ENCODE results near the gene FBLN5. TPM values are rescaled to one million over a fixed set of nuclear protein-coding genes. Genes with fewer than 3 reads are reported as not detected.

The FBLN5 gene
- total RNA-seq, 4 donors from 2014 or later: 26.3 to 128 (median 44.5) TPM

GRCh38 chr14:91835197-91835919 lies 112.1 kb downstream of the FBLN5 start:
- 7 to 8% methylated on average over 19 of the region's 19 CpGs for WGBS, 2 donors
- TF ChIP-seq POLR2A (IDR thresholded peaks at IDR 0.05) (no peak), CTCF (IDR thresholded peaks at IDR 0.05) (no peak)
- no peak for DNase-seq (ENCODE audit: low spot score in 2 of 2)
- intact Hi-C loops (cut with DNase I; ENCODE audit: low total_unique reads): no loop called here
- H3K4me3 ChIP-seq (ENCODE audit: low read depth, poor library complexity, severe bottlenecking): peak overlapping the region; percentile 51

GRCh38 chr14:91834571-91834970 lies 112.9 kb downstream of the FBLN5 start:
- WGBS, 2 donors: 71 to 72% methylated on average over 2 of the region's 2 CpGs
- no peak for DNase-seq (ENCODE audit: low spot score in 2 of 2)
- TF ChIP-seq POLR2A (IDR thresholded peaks at IDR 0.05): no peak
- no peak overlapping the region for H3K4me3 ChIP-seq (ENCODE audit: low read depth, poor library complexity, severe bottlenecking)
- intact Hi-C loops (cut with DNase I; ENCODE audit: low total_unique reads): no loop called here

- intact Hi-C loops (cut with DNase I; ENCODE audit: low total_unique reads): no loop called here
- 25 to 44% methylated on average over 1 of the region's 1 CpG for WGBS, 2 donors
- DNase-seq (ENCODE audit: low spot score in 2 of 2): no peak
- no peak for TF ChIP-seq POLR2A (IDR thresholded peaks at IDR 0.05)
- no peak for TF ChIP-seq CTCF (IDR thresholded peaks at IDR 0.05)
- H3K4me3 ChIP-seq (ENCODE audit: low read depth, poor library complexity, severe bottlenecking): no peak overlapping the region
These were observed 116.2 kb downstream of the FBLN5 start for GRCh38 chr14:91831337-91831736.

- intact Hi-C loops (cut with DNase I; ENCODE audit: low total_unique reads): no loop called here
- DNase-seq (ENCODE audit: low spot score in 2 of 2): no peak
- TF ChIP-seq POLR2A (IDR thresholded peaks at IDR 0.05): no peak
- no peak for TF ChIP-seq CTCF (IDR thresholded peaks at IDR 0.05)
- 25 to 36% methylated on average over 3 of the region's 3 CpGs for WGBS, 2 donors
- H3K4me3 ChIP-seq (ENCODE audit: low read depth, poor library complexity, severe bottlenecking): no peak overlapping the region
These were observed 116.7 kb downstream of the FBLN5 start for GRCh38 chr14:91830777-91831176.

GRCh38 chr14:91829511-91829910 lies 118.0 kb downstream of the FBLN5 start:
- intact Hi-C loops (cut with DNase I; ENCODE audit: low total_unique reads): no loop called here
- TF ChIP-seq CTCF (IDR thresholded peaks at IDR 0.05) (no peak), POLR2A (IDR thresholded peaks at IDR 0.05) (no peak)
- DNase-seq (ENCODE audit: low spot score in 2 of 2): no peak
- no peak overlapping the region for H3K4me3 ChIP-seq (ENCODE audit: low read depth, poor library complexity, severe bottlenecking)
- WGBS, 2 donors: 36 to 51% methylated on average over 2 of the region's 2 CpGs

- intact Hi-C loops (cut with DNase I; ENCODE audit: low total_unique reads): no loop called here
- no peak for DNase-seq (ENCODE audit: low spot score in 2 of 2)
- 90 to 93% methylated on average over 1 of the region's 1 CpG for WGBS, 2 donors
- H3K4me3 ChIP-seq (ENCODE audit: low read depth, poor library complexity, severe bottlenecking): no peak overlapping the region
- TF ChIP-seq CTCF (IDR thresholded peaks at IDR 0.05) (no peak), POLR2A (IDR thresholded peaks at IDR 0.05) (no peak)
These were observed 119.7 kb downstream of the FBLN5 start for GRCh38 chr14:91827746-91828145.

Other genes with a start within 250 kb of the FBLN5 start
- gene CATSPERB, start 215.6 kb downstream of the FBLN5 start, total RNA-seq: 1 to 10 TPM in 1 of 4 donors, under 1 TPM in 3; 0.21 to 1.3 (median 0.44) TPM
- gene TC2N, start 80.2 kb downstream of the FBLN5 start, total RNA-seq: 10 to 100 TPM; 31.6 to 40.9 (median 35.9) TPM
- gene TRIP11, start 92.4 kb upstream of the FBLN5 start, total RNA-seq: 10 to 100 TPM; 18.5 to 37.0 (median 28.8) TPM
- 10 to 100 TPM; 34.7 to 57.5 (median 45.4) TPM for gene ATXN3, start 158.9 kb upstream of the FBLN5 start, total RNA-seq
- gene NDUFB1, start 174.0 kb upstream of the FBLN5 start, total RNA-seq: 100 to 1,000 TPM in 3 of 4 donors, 10 to 100 TPM in 1; 67.7 to 297 (median 204) TPM
- gene CPSF2, start 174.3 kb upstream of the FBLN5 start, total RNA-seq: 10 to 100 TPM; 19.1 to 33.5 (median 32.6) TPM